B cell (primary cell): Measurements from ENCODE around the gene REC8. TPM values are rescaled to one million over a fixed set of nuclear protein-coding genes. Genes with fewer than 3 reads are reported as not detected.
"Not testable (repeated sequence)": the region's sequence is repeated elsewhere in the genome, so short reads cannot be mapped to it uniquely, and the experiment has no call there.

Experiments used
- ATAC-seq: fragments of 200-7000 bp; cut with Tn5 transposase; one replicate; pipeline ENCODE4 v1.10.0; 2021; ENCODE audit warnings: low read depth, mild to moderate bottlenecking, moderate number of reproducible peaks, moderate library complexity
- CTCF ChIA-PET: fragments of 350-600 bp; sonication (Branson Sonifier 250); formaldehyde crosslinking; loops from one replicate; lab custom pipeline; 2021; ENCODE audit warnings: antibody characterized with exemption, inconsistent platforms; lab: Charles Lee
- POLR2A ChIA-PET: fragments of 350-600 bp; sonication (Branson Sonifier 250); formaldehyde crosslinking; loops from one replicate; lab custom pipeline; 2021; ENCODE audit warnings: antibody characterized with exemption; lab: Charles Lee
- DNase-seq: peaks from one replicate; pipeline ENCODE4 v3.0.0; 2013
- H2AFZ ChIP-seq: 2 replicates; pipeline ENCODE4 v1.6.1; 2012; ENCODE audit warnings: mild to moderate bottlenecking, low read depth, low read length; ENCODE audit not compliant: insufficient read depth, poor library complexity, severe bottlenecking
- H3K27ac ChIP-seq, 2 donors: 1 replicate in 1 of 2; 2 replicates in 1 of 2; pipeline ENCODE4 v1.5.1; 2012 to 2013; ENCODE audit warnings: low read length in 2 of 2, mild to moderate bottlenecking in 2 of 2, moderate library complexity in 1 of 2
- H3K27me3 ChIP-seq, 4 experiments: fragments of 200-600 bp in 1 of 4; sonication (generic) in 1 of 4; replicated peaks in 1 of 4; 1 replicate in 2 of 4; 2 replicates in 2 of 4; pipeline versions ENCODE4 v1.6.1 to v1.7.0; 2013 to 2016; ENCODE audit warnings: low read length in 3 of 4, mild to moderate bottlenecking in 2 of 4, mixed read lengths in 1 of 4, moderate library complexity in 1 of 4; ENCODE audit not compliant: insufficient read depth in 4 of 4, control insufficient read depth in 3 of 4; ENCODE audit errors: control extremely low read depth in 1 of 4
- H3K36me3 ChIP-seq, 2 experiments: replicated peaks in 1 of 2; 1 replicate in 1 of 2; 2 replicates in 1 of 2; pipeline versions ENCODE4 v1.6.1 to v1.7.1; 2013; ENCODE audit warnings: low read length in 1 of 2; ENCODE audit not compliant: insufficient read depth in 2 of 2, control insufficient read depth in 1 of 2; ENCODE audit errors: control extremely low read depth in 1 of 2, extremely low read depth in 1 of 2
- H3K4me1 ChIP-seq, 2 donors: fragments of 200-600 bp in 1 of 2; sonication (generic) in 1 of 2; 1 replicate in 1 of 2; 2 replicates in 1 of 2; pipeline versions ENCODE4 v1.5.1 to v1.6.1; 2013 to 2017; ENCODE audit warnings: low read length in 2 of 2; ENCODE audit not compliant: control insufficient read depth in 2 of 2, insufficient read depth in 2 of 2
- H3K4me2 ChIP-seq: replicated peaks from 2 replicates; pipeline ENCODE3; 2012; ENCODE audit warnings: mild to moderate bottlenecking, low read depth, low read length; ENCODE audit not compliant: poor library complexity, severe bottlenecking
- H3K4me3 ChIP-seq, 5 experiments: fragments of 200-600 bp in 1 of 5; sonication (generic) in 1 of 5; 1 replicate in 3 of 5; 2 replicates in 2 of 5; pipeline versions ENCODE4 v1.5.1 to v1.7.0; 2011 to 2016; ENCODE audit warnings: low read length in 4 of 5, mild to moderate bottlenecking in 4 of 5, low read depth in 2 of 5, control low read depth in 1 of 5, moderate library complexity in 1 of 5; ENCODE audit not compliant: insufficient read depth in 1 of 5; ENCODE audit errors: control extremely low read depth in 1 of 5, extremely low read depth in 1 of 5
- H3K79me2 ChIP-seq: fragments of 200-600 bp; sonication (generic); one replicate; pipeline ENCODE4 v1.6.0; 2016; ENCODE audit warnings: low read length; ENCODE audit not compliant: control insufficient read depth, insufficient read depth
- H3K9ac ChIP-seq: fragments of 200-600 bp; sonication (generic); 2 replicates; pipeline ENCODE4 v1.6.1; 2017; ENCODE audit warnings: mild to moderate bottlenecking, low read length, moderate library complexity
- H3K9me3 ChIP-seq, 3 donors: one replicate each; pipeline versions ENCODE4 v1.6.1 to v1.7.1; 2013; ENCODE audit warnings: low read length in 2 of 3; ENCODE audit not compliant: control insufficient read depth in 2 of 3, insufficient read depth in 1 of 3; ENCODE audit errors: control extremely low read depth in 1 of 3
- H4K20me1 ChIP-seq: 2 replicates; pipeline ENCODE4 v1.6.0; 2012; ENCODE audit warnings: mild to moderate bottlenecking, low read length; ENCODE audit not compliant: insufficient read depth, control insufficient read depth, poor library complexity, severe bottlenecking
- H3K27ac Mint-ChIP-seq: one replicate; pipeline ENCODE4 v1.8.0; 2021; ENCODE audit warnings: mixed read lengths
- H3K27me3 Mint-ChIP-seq: one replicate; pipeline ENCODE4 v1.8.0; 2021; ENCODE audit warnings: mixed read lengths
- H3K4me1 Mint-ChIP-seq: one replicate; pipeline ENCODE4 v1.8.0; 2021; ENCODE audit warnings: mixed read lengths
- H3K4me3 Mint-ChIP-seq: one replicate; pipeline ENCODE4 v1.8.0; 2021; ENCODE audit warnings: mixed read lengths
- H3K9me3 Mint-ChIP-seq: one replicate; pipeline ENCODE4 v1.8.0; 2022; ENCODE audit warnings: mixed read lengths; ENCODE audit not compliant: insufficient read depth
- CTCF ChIP-seq: fragments of 200-600 bp; IDR thresholded peaks from one replicate; pipeline ENCODE4 v1.8.0; 2022; ENCODE audit warnings: antibody characterized with exemption, mild to moderate bottlenecking
- EZH2 ChIP-seq: IDR thresholded peaks from 2 replicates; pipeline ENCODE4 v1.6.1; 2012; ENCODE audit warnings: borderline replicate concordance, low read depth, mild to moderate bottlenecking, moderate library complexity, low read length; ENCODE audit not compliant: insufficient read depth, poor library complexity, severe bottlenecking
- WGBS: methylation state at CpG from one replicate; pipeline ENCODE4 v1.1.5; 2013; ENCODE audit warnings: missing lambda C conversion rate; ENCODE audit not compliant: insufficient coverage; 5-methylcytosine and 5-hydroxymethylcytosine counted together
- intact Hi-C: fragments of 100-400 bp; cut with micrococcal nuclease; formaldehyde crosslinking; loops from one replicate; pipeline ENCODE4 v1.10.0; 2022
- polyA plus RNA-seq: library from polyadenylated mRNA; depleted of rRNA; stranded (reverse); fragments of >200 nt; gene quantifications from 2 replicates; pipeline ENCODE4 v1.2.3, GENCODE V29; 2012
- total RNA-seq, 2 donors: library from RNA; stranded (reverse); fragments of 120-200 nt in 1 of 2; gene quantifications; 1 replicate in 1 of 2; 2 replicates in 1 of 2; pipeline versions ENCODE4 v1.2.3 to v1.2.4, GENCODE V29; 2013 to 2022

Gene REC8
- total and polyA plus RNA-seq, 2 donors (not counting 1 experiment from before 2014, with no cell fraction given) = 34.0 to 62.1 TPM

GRCh38 chr14:24219080-24219479, 47.2 kb downstream of the REC8 start:
- no peak overlapping the region for H3K27ac ChIP-seq
- H2AFZ ChIP-seq = no peak overlapping the region
- no peaks in the 10 kb centered on the region for H3K9me3 Mint-ChIP-seq
- intact Hi-C loops = loop anchor here (10.0 kb wide), 1 partner anchor 664 kb away; the partner anchor contains the start of genes THTPA and ZFHX2
- no peaks in the 10 kb centered on the region for H3K27me3 ChIP-seq
- H3K9ac ChIP-seq = no peak overlapping the region
- ChIA-PET CTCF (interaction anchor here (0.7 to 2.1 kb wide), 4 partner anchors 16 to 1760 kb away, joined by 3 to 9 read pairs (median 6); partner anchors contain the start of gene TINF2), POLR2A (interaction anchor here (0.7 kb wide), 2 partner anchors 66 to 124 kb away, joined by 8 to 16 read pairs; no protein-coding TSS in a partner anchor)
- peaks cover 2 to 8% of the 10 kb centered on the region in 2 experiments for H3K36me3 ChIP-seq
- DNase-seq = no peak
- peaks cover 15% of the 10 kb centered on the region for H4K20me1 ChIP-seq
- no peaks in the 10 kb centered on the region for H3K9me3 ChIP-seq
- H3K27ac Mint-ChIP-seq = no peak overlapping the region
- H3K4me3 ChIP-seq = no peak overlapping the region
- TF ChIP-seq EZH2 (no peak), CTCF (no peak)
- WGBS = no CpG with 5 or more reads among the region's 4 CpGs
- H3K79me2 ChIP-seq = peaks cover 75% of the 10 kb centered on the region
- H3K4me2 ChIP-seq = no peak overlapping the region
- peaks cover 18% of the 10 kb centered on the region for H3K4me1 Mint-ChIP-seq
- H3K4me3 Mint-ChIP-seq = no peak overlapping the region
- ATAC-seq = no peak
- H3K4me1 ChIP-seq = peaks cover 16 to 19% of the 10 kb centered on the region in 2 donors
- no peaks in the 10 kb centered on the region for H3K27me3 Mint-ChIP-seq

GRCh38 chr14:24219521-24219920, 47.6 kb downstream of the REC8 start:
- WGBS = no CpG with 5 or more reads among the region's 3 CpGs
- Mint-ChIP-seq H3K27me3 (no peaks in the 10 kb centered on the region), H3K9me3 (no peaks in the 10 kb centered on the region), H3K4me1 (peaks cover 15% of the 10 kb centered on the region), H3K27ac (no peak overlapping the region), H3K4me3 (no peak overlapping the region)
- peaks cover 2 to 4% of the 10 kb centered on the region in 2 experiments for H3K36me3 ChIP-seq
- H3K27me3 ChIP-seq = no peaks in the 10 kb centered on the region
- H3K4me3 ChIP-seq = no peak overlapping the region
- intact Hi-C loops = loop anchor here (10.0 kb wide), 1 partner anchor 665 kb away; the partner anchor contains the start of genes THTPA and ZFHX2
- peaks cover 75% of the 10 kb centered on the region for H3K79me2 ChIP-seq
- POLR2A ChIA-PET = interaction anchor here (0.7 kb wide), 2 partner anchors 65 to 125 kb away, joined by 8 to 16 read pairs; no protein-coding TSS in a partner anchor
- no peaks in the 10 kb centered on the region for H3K9me3 ChIP-seq
- ATAC-seq (no peak), DNase-seq (no peak)
- no peak overlapping the region for H3K27ac ChIP-seq
- no peak overlapping the region for H3K4me2 ChIP-seq
- peaks cover 11 to 14% of the 10 kb centered on the region in 2 donors for H3K4me1 ChIP-seq
- H4K20me1 ChIP-seq = peaks cover 15% of the 10 kb centered on the region
- no peak overlapping the region for H3K9ac ChIP-seq
- CTCF ChIA-PET = interaction anchor here (0.7 to 2.1 kb wide), 7 partner anchors 15 to 1761 kb away, joined by 3 to 9 read pairs (median 4); partner anchors contain the start of genes CIDEB and TINF2
- TF ChIP-seq EZH2 = no peak
- no peak for TF ChIP-seq CTCF
- no peak overlapping the region for H2AFZ ChIP-seq

GRCh38 chr14:24222987-24223386, 51.1 kb downstream of the REC8 start:
- H3K4me3 ChIP-seq, H3K4me2 ChIP-seq, ATAC-seq, H2AFZ ChIP-seq, H3K27ac ChIP-seq, intact Hi-C loops, H3K4me1 ChIP-seq, H3K9me3 ChIP-seq, H3K9ac ChIP-seq, H3K27ac Mint-ChIP-seq, H3K9me3 Mint-ChIP-seq, DNase-seq, H3K27me3 ChIP-seq, H3K27me3 Mint-ChIP-seq, H3K4me3 Mint-ChIP-seq, H3K36me3 ChIP-seq: not testable (repeated sequence)
- H3K4me1 Mint-ChIP-seq = peaks cover 16% of the 10 kb centered on the region
- Histone ChIP-seq H4K20me1 (peaks cover 27% of the 10 kb centered on the region), H3K79me2 (peaks cover 87% of the 10 kb centered on the region)
- WGBS = 100% methylated on average over 1 of the region's 4 CpGs
- ChIA-PET CTCF (interaction anchor here (3.2 kb wide), 1 partner anchor 85 kb away, joined by 9 read pairs; the partner anchor contains the start of gene CIDEB), POLR2A (interaction anchor here (0.6 to 0.7 kb wide), 3 partner anchors 63 to 69 kb away, joined by 3 to 6 read pairs (median 4); no protein-coding TSS in a partner anchor)
